WTC11 (cell line): ENCODE measurements around the gene SMIM24. TPM values are rescaled to one million over a fixed set of nuclear protein-coding genes. Genes with fewer than 3 reads are reported as not detected.

ENCODE experiments used
- ATAC-seq: fragments of 200-7000 bp; cut with Tn5 transposase; 2 replicates; pipeline ENCODE4 v1.10.0; 2021; ENCODE audit warnings: mild to moderate bottlenecking, moderate library complexity
- CTCF ChIA-PET: fragments of 300-600 bp; sonication (Branson Sonifier 250); formaldehyde crosslinking; loops from one replicate; lab custom pipeline; 2021; ENCODE audit warnings: antibody characterized with exemption; lab: Charles Lee
- POLR2A ChIA-PET: fragments of 350-600 bp; sonication (Branson Sonifier 250); formaldehyde crosslinking; loops from one replicate; lab custom pipeline; 2021; ENCODE audit warnings: antibody characterized with exemption; lab: Charles Lee
- DNase-seq: peaks from one replicate; pipeline ENCODE4 v3.0.0; 2021; ENCODE audit warnings: low spot score
- H3K27ac Mint-ChIP-seq: 2 replicates; pipeline ENCODE4 v1.8.0; 2021; ENCODE audit warnings: mixed read lengths
- H3K27me3 Mint-ChIP-seq: 2 replicates; pipeline ENCODE4 v1.8.0; 2021; ENCODE audit warnings: low read depth, mild to moderate bottlenecking, moderate library complexity, mixed read lengths
- H3K36me3 Mint-ChIP-seq: 2 replicates; pipeline ENCODE4 v1.8.0; 2021; ENCODE audit warnings: mixed read lengths
- H3K4me1 Mint-ChIP-seq: 2 replicates; pipeline ENCODE4 v1.8.0; 2022; ENCODE audit warnings: mixed read lengths
- H3K4me3 Mint-ChIP-seq: 2 replicates; pipeline ENCODE4 v1.8.0; 2021; ENCODE audit warnings: mild to moderate bottlenecking, moderate library complexity, mixed read lengths
- H3K9me3 Mint-ChIP-seq: 2 replicates; pipeline ENCODE4 v1.8.0; 2021; ENCODE audit warnings: mixed read lengths
- E2F4 ChIP-seq: sonication (generic); formaldehyde crosslinking; IDR thresholded peaks from 2 replicates; pipeline ENCODE4 v1.8.1; 2022; ENCODE audit warnings: low read depth, mild to moderate bottlenecking, moderate library complexity, missing genetic modification reagents, borderline replicate concordance
- E2F5 ChIP-seq: sonication (generic); formaldehyde crosslinking; IDR thresholded peaks from 2 replicates; pipeline ENCODE4 v1.8.1; 2022; ENCODE audit warnings: mild to moderate bottlenecking, moderate library complexity, missing genetic modification reagents
- ERG ChIP-seq: fragments of 250-450 bp; sonication (Bioruptor Pico); IDR thresholded peaks from 2 replicates; pipeline ENCODE4 v1.8.0; 2021; ENCODE audit warnings: mild to moderate bottlenecking
- FOXP1 ChIP-seq: sonication (generic); formaldehyde crosslinking; IDR thresholded peaks from 2 replicates; pipeline ENCODE4 v1.8.0; 2022; ENCODE audit warnings: missing genetic modification reagents, mild to moderate bottlenecking, moderate library complexity, borderline replicate concordance
- NFATC4 ChIP-seq: fragments of 250-450 bp; sonication (Bioruptor Pico); IDR thresholded peaks from 2 replicates; pipeline ENCODE4 v1.9.0; 2021; ENCODE audit warnings: mild to moderate bottlenecking
- RELA ChIP-seq: sonication (generic); formaldehyde crosslinking; IDR thresholded peaks from 2 replicates; pipeline ENCODE4 v1.8.1; 2022; ENCODE audit warnings: missing genetic modification reagents, mild to moderate bottlenecking, borderline replicate concordance
- SP1 ChIP-seq: sonication (generic); formaldehyde crosslinking; conservative IDR thresholded peaks from 2 replicates; pipeline ENCODE4 v1.8.1; 2022; ENCODE audit warnings: missing genetic modification reagents
- USF1 ChIP-seq: sonication (generic); formaldehyde crosslinking; IDR thresholded peaks from 2 replicates; pipeline ENCODE4 v1.8.0; 2022; ENCODE audit warnings: mild to moderate bottlenecking, missing genetic modification reagents
- ZBTB21 ChIP-seq: sonication (generic); formaldehyde crosslinking; IDR thresholded peaks from 2 replicates; pipeline ENCODE4 v1.8.1; 2023; ENCODE audit warnings: mild to moderate bottlenecking, missing genetic modification reagents, borderline replicate concordance
- ZBTB43 ChIP-seq: sonication (generic); formaldehyde crosslinking; IDR thresholded peaks from 2 replicates; pipeline ENCODE4 v1.8.1; 2023; ENCODE audit warnings: mild to moderate bottlenecking, missing genetic modification reagents
- total RNA-seq: library from RNA; stranded (reverse); gene quantifications from 3 replicates; pipeline ENCODE4 v1.2.3, GENCODE V29; 2021
- TF ChIP-seq, protein P1 (sequence below): fragments of 250-450 bp; sonication (Bioruptor Pico); conservative IDR thresholded peaks from 2 replicates; pipeline ENCODE4 v1.9.0; 2021; ENCODE audit warnings: mild to moderate bottlenecking
- TF ChIP-seq, protein P2 (sequence below): sonication (generic); formaldehyde crosslinking; IDR thresholded peaks from 2 replicates; pipeline ENCODE4 v1.8.0; 2023; ENCODE audit warnings: missing genetic modification reagents
- TF ChIP-seq, protein P3 (sequence below): fragments of 250-450 bp; sonication (Bioruptor Pico); IDR thresholded peaks from 2 replicates; pipeline ENCODE4 v2.1.2; 2022; ENCODE audit warnings: mild to moderate bottlenecking, moderate library complexity
- TF ChIP-seq, protein P4 (sequence below): sonication (generic); formaldehyde crosslinking; conservative IDR thresholded peaks from 2 replicates; pipeline ENCODE4 v1.8.1; 2023; ENCODE audit warnings: mild to moderate bottlenecking, low read depth, missing genetic modification reagents, moderate library complexity
- TF ChIP-seq, protein P5 (sequence below): sonication (generic); formaldehyde crosslinking; IDR thresholded peaks from 2 replicates; pipeline ENCODE4 v1.8.0; 2023; ENCODE audit warnings: missing genetic modification reagents, mild to moderate bottlenecking, borderline replicate concordance

SMIM24 gene
- total RNA-seq, 1 experiment from 2014 or later: 2.8 TPM

- TF ChIP-seq, protein P1, sequence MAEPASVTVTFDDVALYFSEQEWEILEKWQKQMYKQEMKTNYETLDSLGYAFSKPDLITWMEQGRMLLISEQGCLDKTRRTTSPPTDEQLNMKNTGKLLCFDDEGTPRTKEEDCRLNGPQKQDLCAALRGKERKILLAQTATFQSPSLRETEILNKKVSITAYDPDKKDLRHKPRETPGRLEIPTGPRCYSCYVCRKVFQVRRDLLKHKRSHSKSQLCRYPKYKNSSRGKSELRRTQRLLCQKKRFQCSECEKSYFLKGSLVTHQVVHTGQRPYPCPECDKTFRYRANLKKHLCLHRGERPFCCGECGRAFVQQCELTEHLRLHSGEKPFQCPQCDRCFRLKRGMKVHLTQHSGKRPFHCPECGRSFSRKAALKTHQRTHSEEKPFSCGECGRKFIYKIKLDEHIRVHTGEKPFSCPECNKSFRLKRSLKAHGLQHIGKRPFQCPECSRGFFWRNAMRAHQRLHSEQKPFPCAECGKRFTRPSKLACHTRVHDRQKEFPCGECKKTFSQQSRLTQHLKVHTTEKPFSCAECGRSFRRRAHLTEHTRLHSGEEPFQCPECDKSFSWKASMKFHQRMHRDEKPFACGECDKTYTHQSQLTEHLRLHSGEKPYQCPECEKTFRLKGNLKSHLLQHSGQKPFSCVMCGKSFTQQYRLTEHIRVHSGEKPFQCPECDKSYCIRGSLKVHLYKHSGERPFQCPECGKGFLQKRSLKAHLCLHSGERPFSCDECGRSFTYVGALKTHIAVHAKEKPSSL (CRISPR knock-in tag): no peak
- TF ChIP-seq, protein P2, sequence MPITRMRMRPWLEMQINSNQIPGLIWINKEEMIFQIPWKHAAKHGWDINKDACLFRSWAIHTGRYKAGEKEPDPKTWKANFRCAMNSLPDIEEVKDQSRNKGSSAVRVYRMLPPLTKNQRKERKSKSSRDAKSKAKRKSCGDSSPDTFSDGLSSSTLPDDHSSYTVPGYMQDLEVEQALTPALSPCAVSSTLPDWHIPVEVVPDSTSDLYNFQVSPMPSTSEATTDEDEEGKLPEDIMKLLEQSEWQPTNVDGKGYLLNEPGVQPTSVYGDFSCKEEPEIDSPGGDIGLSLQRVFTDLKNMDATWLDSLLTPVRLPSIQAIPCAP (CRISPR knock-in tag): no peak
- TF ChIP-seq ZBTB43 (CRISPR knock-in tag) (no peak), SP1 (CRISPR knock-in tag) (no peak), RELA (CRISPR knock-in tag) (no peak), USF1 (no peak), E2F5 (CRISPR knock-in tag) (no peak), FOXP1 (CRISPR knock-in tag) (no peak), E2F4 (CRISPR knock-in tag) (no peak)
Observed at GRCh38 chr19:3450796-3451411, 29.4 kb downstream of the SMIM24 start (continued).

GRCh38 chr19:3448616-3449334 lies 31.6 kb downstream of the SMIM24 start:
- Mint-ChIP-seq H3K36me3 (no peaks in the 10 kb centered on the region), H3K27ac (no peak overlapping the region), H3K4me3 (no peak overlapping the region), H3K9me3 (no peaks in the 10 kb centered on the region), H3K4me1 (peaks cover 11% of the 10 kb centered on the region), H3K27me3 (no peaks in the 10 kb centered on the region)
- DNase-seq: no peak
- ATAC-seq: no peak
- ChIA-PET CTCF (interaction anchor here (1.7 kb wide), 1 partner anchor 144 kb away, joined by 3 read pairs; no protein-coding TSS in a partner anchor), POLR2A (no interaction called here)
- TF ChIP-seq ZBTB21 (CRISPR knock-in tag): no peak
- TF ChIP-seq, protein P3, sequence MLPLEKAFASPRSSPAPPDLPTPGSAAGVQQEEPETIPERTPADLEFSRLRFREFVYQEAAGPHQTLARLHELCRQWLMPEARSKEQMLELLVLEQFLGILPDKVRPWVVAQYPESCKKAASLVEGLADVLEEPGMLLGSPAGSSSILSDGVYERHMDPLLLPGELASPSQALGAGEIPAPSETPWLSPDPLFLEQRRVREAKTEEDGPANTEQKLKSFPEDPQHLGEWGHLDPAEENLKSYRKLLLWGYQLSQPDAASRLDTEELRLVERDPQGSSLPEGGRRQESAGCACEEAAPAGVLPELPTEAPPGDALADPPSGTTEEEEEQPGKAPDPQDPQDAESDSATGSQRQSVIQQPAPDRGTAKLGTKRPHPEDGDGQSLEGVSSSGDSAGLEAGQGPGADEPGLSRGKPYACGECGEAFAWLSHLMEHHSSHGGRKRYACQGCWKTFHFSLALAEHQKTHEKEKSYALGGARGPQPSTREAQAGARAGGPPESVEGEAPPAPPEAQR (CRISPR knock-in tag): no peak
- TF ChIP-seq NFATC4 (CRISPR knock-in tag): no peak
- TF ChIP-seq, protein P4, sequence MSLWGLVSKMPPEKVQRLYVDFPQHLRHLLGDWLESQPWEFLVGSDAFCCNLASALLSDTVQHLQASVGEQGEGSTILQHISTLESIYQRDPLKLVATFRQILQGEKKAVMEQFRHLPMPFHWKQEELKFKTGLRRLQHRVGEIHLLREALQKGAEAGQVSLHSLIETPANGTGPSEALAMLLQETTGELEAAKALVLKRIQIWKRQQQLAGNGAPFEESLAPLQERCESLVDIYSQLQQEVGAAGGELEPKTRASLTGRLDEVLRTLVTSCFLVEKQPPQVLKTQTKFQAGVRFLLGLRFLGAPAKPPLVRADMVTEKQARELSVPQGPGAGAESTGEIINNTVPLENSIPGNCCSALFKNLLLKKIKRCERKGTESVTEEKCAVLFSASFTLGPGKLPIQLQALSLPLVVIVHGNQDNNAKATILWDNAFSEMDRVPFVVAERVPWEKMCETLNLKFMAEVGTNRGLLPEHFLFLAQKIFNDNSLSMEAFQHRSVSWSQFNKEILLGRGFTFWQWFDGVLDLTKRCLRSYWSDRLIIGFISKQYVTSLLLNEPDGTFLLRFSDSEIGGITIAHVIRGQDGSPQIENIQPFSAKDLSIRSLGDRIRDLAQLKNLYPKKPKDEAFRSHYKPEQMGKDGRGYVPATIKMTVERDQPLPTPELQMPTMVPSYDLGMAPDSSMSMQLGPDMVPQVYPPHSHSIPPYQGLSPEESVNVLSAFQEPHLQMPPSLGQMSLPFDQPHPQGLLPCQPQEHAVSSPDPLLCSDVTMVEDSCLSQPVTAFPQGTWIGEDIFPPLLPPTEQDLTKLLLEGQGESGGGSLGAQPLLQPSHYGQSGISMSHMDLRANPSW (CRISPR knock-in tag): no peak
- TF ChIP-seq, protein P5, sequence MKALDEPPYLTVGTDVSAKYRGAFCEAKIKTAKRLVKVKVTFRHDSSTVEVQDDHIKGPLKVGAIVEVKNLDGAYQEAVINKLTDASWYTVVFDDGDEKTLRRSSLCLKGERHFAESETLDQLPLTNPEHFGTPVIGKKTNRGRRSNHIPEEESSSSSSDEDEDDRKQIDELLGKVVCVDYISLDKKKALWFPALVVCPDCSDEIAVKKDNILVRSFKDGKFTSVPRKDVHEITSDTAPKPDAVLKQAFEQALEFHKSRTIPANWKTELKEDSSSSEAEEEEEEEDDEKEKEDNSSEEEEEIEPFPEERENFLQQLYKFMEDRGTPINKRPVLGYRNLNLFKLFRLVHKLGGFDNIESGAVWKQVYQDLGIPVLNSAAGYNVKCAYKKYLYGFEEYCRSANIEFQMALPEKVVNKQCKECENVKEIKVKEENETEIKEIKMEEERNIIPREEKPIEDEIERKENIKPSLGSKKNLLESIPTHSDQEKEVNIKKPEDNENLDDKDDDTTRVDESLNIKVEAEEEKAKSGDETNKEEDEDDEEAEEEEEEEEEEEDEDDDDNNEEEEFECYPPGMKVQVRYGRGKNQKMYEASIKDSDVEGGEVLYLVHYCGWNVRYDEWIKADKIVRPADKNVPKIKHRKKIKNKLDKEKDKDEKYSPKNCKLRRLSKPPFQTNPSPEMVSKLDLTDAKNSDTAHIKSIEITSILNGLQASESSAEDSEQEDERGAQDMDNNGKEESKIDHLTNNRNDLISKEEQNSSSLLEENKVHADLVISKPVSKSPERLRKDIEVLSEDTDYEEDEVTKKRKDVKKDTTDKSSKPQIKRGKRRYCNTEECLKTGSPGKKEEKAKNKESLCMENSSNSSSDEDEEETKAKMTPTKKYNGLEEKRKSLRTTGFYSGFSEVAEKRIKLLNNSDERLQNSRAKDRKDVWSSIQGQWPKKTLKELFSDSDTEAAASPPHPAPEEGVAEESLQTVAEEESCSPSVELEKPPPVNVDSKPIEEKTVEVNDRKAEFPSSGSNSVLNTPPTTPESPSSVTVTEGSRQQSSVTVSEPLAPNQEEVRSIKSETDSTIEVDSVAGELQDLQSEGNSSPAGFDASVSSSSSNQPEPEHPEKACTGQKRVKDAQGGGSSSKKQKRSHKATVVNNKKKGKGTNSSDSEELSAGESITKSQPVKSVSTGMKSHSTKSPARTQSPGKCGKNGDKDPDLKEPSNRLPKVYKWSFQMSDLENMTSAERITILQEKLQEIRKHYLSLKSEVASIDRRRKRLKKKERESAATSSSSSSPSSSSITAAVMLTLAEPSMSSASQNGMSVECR (CRISPR knock-in tag): no peak
- no peak for TF ChIP-seq ERG (CRISPR knock-in tag)
